Measurements from ENCODE around the gene ZDHHC17. TPM values are rescaled to one million over a fixed set of nuclear protein-coding genes. Genes with fewer than 3 reads are reported as not detected.

Gene ZDHHC17
- total and polyA plus RNA-seq, 4 donors, result 3.4 to 91.2 (median 15.2) TPM

DNA sequence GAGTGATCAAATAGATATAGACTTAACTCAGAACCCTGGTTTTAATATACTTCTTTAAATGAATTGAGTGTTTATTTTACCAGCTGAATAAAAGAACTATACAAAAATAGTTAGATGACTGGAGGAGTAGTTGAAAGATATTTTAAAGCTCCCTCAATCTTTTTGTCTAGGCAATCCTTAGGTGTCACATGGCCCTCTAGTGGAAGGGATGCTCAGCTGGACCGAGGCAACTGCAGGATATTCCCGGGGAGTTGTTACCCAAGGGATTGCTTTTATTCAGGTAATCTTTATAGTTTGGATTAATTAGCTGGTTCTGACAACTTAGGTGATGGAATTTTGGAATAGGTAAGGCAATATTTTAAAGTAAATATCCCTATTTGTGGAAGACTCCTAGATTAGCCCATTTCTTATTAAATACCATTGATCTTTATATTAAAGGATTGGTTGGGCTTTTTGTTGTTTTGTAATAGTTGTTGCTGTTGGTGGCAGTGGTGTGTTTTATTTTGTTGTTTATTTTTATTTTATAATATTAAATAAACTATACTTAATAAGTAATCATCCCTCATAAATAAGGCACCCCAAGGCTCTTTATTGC is 57.1 kb downstream of the ZDHHC17 start:
- DNase-seq (ENCODE audit: low spot score), result no peak
- peaks cover 0 to 5% (median 2%) of the 10 kb centered on the region in 4 donors for H3K36me3 ChIP-seq (ENCODE audit: control insufficient read depth in 4 of 4, insufficient read depth in 3 of 4, low read depth in 1 of 4, low read length in 3 of 4)
- no peaks in the 10 kb centered on the region for H3K9me3 ChIP-seq (ENCODE audit: control insufficient read depth in 4 of 4, low read length in 3 of 4)
- no peak overlapping the region for H3K9ac ChIP-seq (ENCODE audit: low read depth in 1 of 2, low read length in 2 of 2)
- TF ChIP-seq, protein P1, sequence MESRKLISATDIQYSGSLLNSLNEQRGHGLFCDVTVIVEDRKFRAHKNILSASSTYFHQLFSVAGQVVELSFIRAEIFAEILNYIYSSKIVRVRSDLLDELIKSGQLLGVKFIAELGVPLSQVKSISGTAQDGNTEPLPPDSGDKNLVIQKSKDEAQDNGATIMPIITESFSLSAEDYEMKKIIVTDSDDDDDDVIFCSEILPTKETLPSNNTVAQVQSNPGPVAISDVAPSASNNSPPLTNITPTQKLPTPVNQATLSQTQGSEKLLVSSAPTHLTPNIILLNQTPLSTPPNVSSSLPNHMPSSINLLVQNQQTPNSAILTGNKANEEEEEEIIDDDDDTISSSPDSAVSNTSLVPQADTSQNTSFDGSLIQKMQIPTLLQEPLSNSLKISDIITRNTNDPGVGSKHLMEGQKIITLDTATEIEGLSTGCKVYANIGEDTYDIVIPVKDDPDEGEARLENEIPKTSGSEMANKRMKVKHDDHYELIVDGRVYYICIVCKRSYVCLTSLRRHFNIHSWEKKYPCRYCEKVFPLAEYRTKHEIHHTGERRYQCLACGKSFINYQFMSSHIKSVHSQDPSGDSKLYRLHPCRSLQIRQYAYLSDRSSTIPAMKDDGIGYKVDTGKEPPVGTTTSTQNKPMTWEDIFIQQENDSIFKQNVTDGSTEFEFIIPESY (IDR thresholded peaks at IDR 0.05), result no peak
- TF ChIP-seq, protein P2, sequence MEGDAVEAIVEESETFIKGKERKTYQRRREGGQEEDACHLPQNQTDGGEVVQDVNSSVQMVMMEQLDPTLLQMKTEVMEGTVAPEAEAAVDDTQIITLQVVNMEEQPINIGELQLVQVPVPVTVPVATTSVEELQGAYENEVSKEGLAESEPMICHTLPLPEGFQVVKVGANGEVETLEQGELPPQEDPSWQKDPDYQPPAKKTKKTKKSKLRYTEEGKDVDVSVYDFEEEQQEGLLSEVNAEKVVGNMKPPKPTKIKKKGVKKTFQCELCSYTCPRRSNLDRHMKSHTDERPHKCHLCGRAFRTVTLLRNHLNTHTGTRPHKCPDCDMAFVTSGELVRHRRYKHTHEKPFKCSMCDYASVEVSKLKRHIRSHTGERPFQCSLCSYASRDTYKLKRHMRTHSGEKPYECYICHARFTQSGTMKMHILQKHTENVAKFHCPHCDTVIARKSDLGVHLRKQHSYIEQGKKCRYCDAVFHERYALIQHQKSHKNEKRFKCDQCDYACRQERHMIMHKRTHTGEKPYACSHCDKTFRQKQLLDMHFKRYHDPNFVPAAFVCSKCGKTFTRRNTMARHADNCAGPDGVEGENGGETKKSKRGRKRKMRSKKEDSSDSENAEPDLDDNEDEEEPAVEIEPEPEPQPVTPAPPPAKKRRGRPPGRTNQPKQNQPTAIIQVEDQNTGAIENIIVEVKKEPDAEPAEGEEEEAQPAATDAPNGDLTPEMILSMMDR (IDR thresholded peaks at IDR 0.05; ENCODE audit: low read depth, low read length, missing input control), result peak; percentile 48
- TF ChIP-seq, protein P3, sequence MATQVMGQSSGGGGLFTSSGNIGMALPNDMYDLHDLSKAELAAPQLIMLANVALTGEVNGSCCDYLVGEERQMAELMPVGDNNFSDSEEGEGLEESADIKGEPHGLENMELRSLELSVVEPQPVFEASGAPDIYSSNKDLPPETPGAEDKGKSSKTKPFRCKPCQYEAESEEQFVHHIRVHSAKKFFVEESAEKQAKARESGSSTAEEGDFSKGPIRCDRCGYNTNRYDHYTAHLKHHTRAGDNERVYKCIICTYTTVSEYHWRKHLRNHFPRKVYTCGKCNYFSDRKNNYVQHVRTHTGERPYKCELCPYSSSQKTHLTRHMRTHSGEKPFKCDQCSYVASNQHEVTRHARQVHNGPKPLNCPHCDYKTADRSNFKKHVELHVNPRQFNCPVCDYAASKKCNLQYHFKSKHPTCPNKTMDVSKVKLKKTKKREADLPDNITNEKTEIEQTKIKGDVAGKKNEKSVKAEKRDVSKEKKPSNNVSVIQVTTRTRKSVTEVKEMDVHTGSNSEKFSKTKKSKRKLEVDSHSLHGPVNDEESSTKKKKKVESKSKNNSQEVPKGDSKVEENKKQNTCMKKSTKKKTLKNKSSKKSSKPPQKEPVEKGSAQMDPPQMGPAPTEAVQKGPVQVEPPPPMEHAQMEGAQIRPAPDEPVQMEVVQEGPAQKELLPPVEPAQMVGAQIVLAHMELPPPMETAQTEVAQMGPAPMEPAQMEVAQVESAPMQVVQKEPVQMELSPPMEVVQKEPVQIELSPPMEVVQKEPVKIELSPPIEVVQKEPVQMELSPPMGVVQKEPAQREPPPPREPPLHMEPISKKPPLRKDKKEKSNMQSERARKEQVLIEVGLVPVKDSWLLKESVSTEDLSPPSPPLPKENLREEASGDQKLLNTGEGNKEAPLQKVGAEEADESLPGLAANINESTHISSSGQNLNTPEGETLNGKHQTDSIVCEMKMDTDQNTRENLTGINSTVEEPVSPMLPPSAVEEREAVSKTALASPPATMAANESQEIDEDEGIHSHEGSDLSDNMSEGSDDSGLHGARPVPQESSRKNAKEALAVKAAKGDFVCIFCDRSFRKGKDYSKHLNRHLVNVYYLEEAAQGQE (IDR thresholded peaks at IDR 0.05), result no peak
- TF ChIP-seq, protein P4, sequence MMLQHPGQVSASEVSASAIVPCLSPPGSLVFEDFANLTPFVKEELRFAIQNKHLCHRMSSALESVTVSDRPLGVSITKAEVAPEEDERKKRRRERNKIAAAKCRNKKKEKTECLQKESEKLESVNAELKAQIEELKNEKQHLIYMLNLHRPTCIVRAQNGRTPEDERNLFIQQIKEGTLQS (IDR thresholded peaks at IDR 0.05), result no peak
- TF ChIP-seq, protein P5, sequence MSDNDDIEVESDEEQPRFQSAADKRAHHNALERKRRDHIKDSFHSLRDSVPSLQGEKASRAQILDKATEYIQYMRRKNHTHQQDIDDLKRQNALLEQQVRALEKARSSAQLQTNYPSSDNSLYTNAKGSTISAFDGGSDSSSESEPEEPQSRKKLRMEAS (IDR thresholded peaks at IDR 0.05), result no peak
- TF ChIP-seq RAD21 (IDR thresholded peaks at IDR 0.05) (peak; percentile 71 to 80), FOXA2 (IDR thresholded peaks at IDR 0.05) (no peak), RXRA (IDR thresholded peaks at IDR 0.05) (no peak), TAF1 (conservative IDR thresholded peaks at IDR 0.05) (no peak), FOXA1 (IDR thresholded peaks at IDR 0.05) (no peak), SP1 (IDR thresholded peaks at IDR 0.05) (no peak)
- no peaks in the 10 kb centered on the region for H3K4me1 ChIP-seq (ENCODE audit: control insufficient read depth in 4 of 4, insufficient read depth in 4 of 4, low read length in 3 of 4)
- no peak overlapping the region for H3K27ac ChIP-seq (ENCODE audit: low read depth in 1 of 2, low read length in 2 of 2)
- no peak overlapping the region for H3K4me3 ChIP-seq (ENCODE audit: low read depth in 1 of 3, low read length in 3 of 3)
- no peaks in the 10 kb centered on the region for H3K27me3 ChIP-seq (ENCODE audit: control insufficient read depth in 4 of 4, insufficient read depth in 4 of 4, low read length in 3 of 4)
- 34% methylated on average over 2 of the region's 2 CpGs for WGBS

DNA sequence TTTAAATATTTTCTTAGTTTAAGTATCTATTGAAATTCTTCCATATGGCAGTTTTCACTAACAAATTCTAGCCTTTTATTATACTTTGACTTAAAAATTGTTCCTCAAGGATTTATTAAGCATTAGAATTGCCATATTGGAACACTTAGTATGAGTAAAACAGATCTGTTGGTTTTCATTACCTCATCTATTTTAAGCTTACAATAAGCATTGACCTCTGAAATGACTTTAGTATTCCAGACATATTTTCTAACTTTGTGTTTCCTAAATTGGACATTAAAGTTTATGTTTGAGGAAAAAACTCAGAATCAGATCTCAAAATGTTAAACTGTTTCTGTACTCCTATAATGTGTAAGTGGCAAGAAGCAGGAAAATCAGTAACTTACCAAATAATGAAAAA is 66.5 kb downstream of the ZDHHC17 start:
- Histone ChIP-seq H3K36me3 (ENCODE audit: control insufficient read depth in 4 of 4, insufficient read depth in 3 of 4, low read depth in 1 of 4, low read length in 3 of 4) (peaks cover 0 to 18% (median 12%) of the 10 kb centered on the region in 4 donors), H3K27me3 (ENCODE audit: control insufficient read depth in 4 of 4, insufficient read depth in 4 of 4, low read length in 3 of 4) (no peaks in the 10 kb centered on the region), H3K9ac (ENCODE audit: low read depth in 1 of 2, low read length in 2 of 2) (no peak overlapping the region), H3K4me3 (ENCODE audit: low read depth in 1 of 3, low read length in 3 of 3) (no peak overlapping the region), H3K9me3 (ENCODE audit: control insufficient read depth in 4 of 4, low read length in 3 of 4) (peaks cover 0 to 7% (median under 1%) of the 10 kb centered on the region in 4 donors), H3K4me1 (ENCODE audit: control insufficient read depth in 4 of 4, insufficient read depth in 4 of 4, low read length in 3 of 4) (no peaks in the 10 kb centered on the region), H3K27ac (ENCODE audit: low read depth in 1 of 2, low read length in 2 of 2) (no peak overlapping the region)
- DNase-seq (ENCODE audit: low spot score), result no peak
- no peak for TF ChIP-seq FOXA2 (IDR thresholded peaks at IDR 0.05)
- TF ChIP-seq NR2F2 (IDR thresholded peaks at IDR 0.05), result no peak
- TF ChIP-seq RAD21 (IDR thresholded peaks at IDR 0.05), result no peak
- TF ChIP-seq YY1 (IDR thresholded peaks at IDR 0.05), result no peak
- TF ChIP-seq, protein P1 (IDR thresholded peaks at IDR 0.05), result no peak
- TF ChIP-seq FOXA1 (IDR thresholded peaks at IDR 0.05), result no peak
- TF ChIP-seq HNF4A (conservative IDR thresholded peaks at IDR 0.05), result no peak
- TF ChIP-seq, protein P4 (IDR thresholded peaks at IDR 0.05), result no peak
- TF ChIP-seq RXRA (IDR thresholded peaks at IDR 0.05), result no peak
- no peak for TF ChIP-seq SP1 (IDR thresholded peaks at IDR 0.05)
- TF ChIP-seq TAF1 (conservative IDR thresholded peaks at IDR 0.05), result no peak
- TF ChIP-seq GABPA (IDR thresholded peaks at IDR 0.05 in 1 of 2, conservative IDR thresholded peaks at IDR 0.05 in 1 of 2), result no peak
- no peak for TF ChIP-seq EGR1 (IDR thresholded peaks at IDR 0.05; ENCODE audit: low read depth in 2 of 2)
- TF ChIP-seq HNF4G (IDR thresholded peaks at IDR 0.05), result no peak
- TF ChIP-seq JUND (IDR thresholded peaks at IDR 0.05), result no peak
- TF ChIP-seq, protein P2 (IDR thresholded peaks at IDR 0.05; ENCODE audit: low read depth, low read length, missing input control), result no peak

Measured in liver (tissue), 9 donors.